K562 (cell line): ENCODE data around the gene SH3BP5. TPM values are rescaled to one million over a fixed set of nuclear protein-coding genes. Genes with fewer than 3 reads are reported as not detected.
A peak's percentile ranks its signal among the peaks of the same experiment; 100 is the strongest.

ENCODE experiments used
- BACH1 ChIP-seq: fragments of 200-800 bp; sonication (Bioruptor generic); IDR thresholded peaks from 2 replicates; pipeline ENCODE4 v1.6.1; 2016; ENCODE audit warnings: missing genetic modification characterization, missing compliant biosample characterization
- KDM1A ChIP-seq, 2 experiments: fragments of 450-650 bp; IDR thresholded peaks; 2 replicates each; pipeline ENCODE4 v1.6.1; 2016; ENCODE audit warnings: mild to moderate bottlenecking in 2 of 2
- TCF7L2 ChIP-seq: fragments of 150-350 bp; IDR thresholded peaks from 2 replicates; pipeline ENCODE4 v1.6.1; 2016; ENCODE audit warnings: low read depth, mild to moderate bottlenecking, low read length, moderate library complexity
- polyA plus RNA-seq, 8 experiments: library from polyadenylated mRNA; depleted of rRNA in 4 of 8; stranded (reverse) in 5 of 8; unstranded in 3 of 8; fragments of >200 nt; fragmentation: Nextera tagmentation in 2 of 8; fragmentation: Illumina TruSeq in 1 of 8; extraction: Ambion mirVana in 2 of 8; extraction: Trizol in 1 of 8; gene quantifications; 2 replicates each; pipeline versions ENCODE4 v1.2.1 to v1.2.3, GENCODE V29; 2011 to 2014; ENCODE audit warnings: inconsistent platforms in 1 of 8, missing spikeins in 1 of 8
- total RNA-seq, 7 experiments: library from RNA; depleted of rRNA in 6 of 7; stranded (reverse); fragments of >200 nt in 6 of 7; fragmentation: Illumina TruSeq in 2 of 7; extraction: Trizol in 2 of 7; gene quantifications; 2 replicates each; pipeline versions ENCODE4 v1.2.1 to v1.2.3, GENCODE V29; 2011 to 2021; ENCODE audit warnings: low replicate concordance in 1 of 7
- TF ChIP-seq, protein P1 (sequence below): sonication (generic); formaldehyde crosslinking; IDR thresholded peaks from 2 replicates; pipeline ENCODE4 v1.8.0; 2022; ENCODE audit warnings: mild to moderate bottlenecking, missing genetic modification reagents
- TF ChIP-seq, protein P2 (sequence below), 2 experiments: fragments of 450-650 bp in 1 of 2; sonication (generic) in 1 of 2; formaldehyde crosslinking in 1 of 2; IDR thresholded peaks in 1 of 2; conservative IDR thresholded peaks in 1 of 2; 2 replicates each; pipeline versions ENCODE4 v1.6.1 to v1.8.1; 2016 to 2023; ENCODE audit warnings: mild to moderate bottlenecking in 2 of 2, moderate library complexity in 2 of 2, inconsistent platforms in 1 of 2, missing genetic modification reagents in 1 of 2

Gene SH3BP5
- total and polyA plus RNA-seq, 9 of the 15 experiments (the other 6 are each of a cell fraction or from before 2014, with no cell fraction given), result 2.9 to 29.0 (median 14.9) TPM

DNA sequence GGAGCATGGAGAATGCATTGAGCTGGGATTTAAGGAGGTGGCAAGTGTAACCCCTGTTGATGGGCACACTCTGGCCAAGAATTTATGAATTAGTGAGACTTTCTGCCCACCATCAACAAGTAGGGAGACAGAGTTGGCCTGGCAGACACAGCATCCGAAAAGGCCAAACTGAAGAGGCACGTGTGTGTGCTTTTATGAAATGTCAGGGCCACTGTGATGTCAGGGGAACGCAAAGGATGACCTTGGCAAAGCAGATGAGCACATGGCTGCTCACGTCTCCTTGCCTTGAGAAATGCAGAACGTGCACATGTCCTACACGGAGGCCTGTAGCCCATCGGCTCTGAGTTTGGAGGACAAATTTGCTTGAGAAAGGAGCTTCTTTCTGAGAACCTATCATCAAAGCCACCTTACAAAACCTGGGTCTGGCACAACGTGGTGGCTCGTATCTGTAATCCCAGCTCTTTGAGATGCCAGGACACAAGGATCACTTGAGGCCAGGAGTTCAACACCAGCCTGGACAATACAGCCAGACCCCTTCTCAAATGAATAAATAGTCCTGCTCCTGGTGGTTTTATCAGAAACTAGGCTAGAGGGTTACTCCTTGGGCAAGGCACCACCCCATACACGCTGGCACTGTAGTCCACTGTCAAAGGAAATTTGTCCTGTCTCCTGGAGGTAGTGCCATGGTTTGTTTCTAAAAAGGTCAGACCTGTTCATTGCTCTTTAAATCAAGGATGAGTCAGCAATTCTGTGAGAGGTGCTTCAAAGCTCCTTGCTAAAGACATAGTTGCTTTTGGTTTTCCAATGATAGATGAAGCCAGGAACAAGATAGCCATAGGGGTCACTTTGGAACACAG, 941 bp upstream of the SH3BP5 start (continued):
- TF ChIP-seq BACH1 (peak; percentile 97), TCF7L2 (no peak), KDM1A (IDR thresholded peaks at IDR 0.05) (peak in 1 of 2 experiments; percentile 66; a peak in 2 of 4 replicates)
- TF ChIP-seq, protein P1, sequence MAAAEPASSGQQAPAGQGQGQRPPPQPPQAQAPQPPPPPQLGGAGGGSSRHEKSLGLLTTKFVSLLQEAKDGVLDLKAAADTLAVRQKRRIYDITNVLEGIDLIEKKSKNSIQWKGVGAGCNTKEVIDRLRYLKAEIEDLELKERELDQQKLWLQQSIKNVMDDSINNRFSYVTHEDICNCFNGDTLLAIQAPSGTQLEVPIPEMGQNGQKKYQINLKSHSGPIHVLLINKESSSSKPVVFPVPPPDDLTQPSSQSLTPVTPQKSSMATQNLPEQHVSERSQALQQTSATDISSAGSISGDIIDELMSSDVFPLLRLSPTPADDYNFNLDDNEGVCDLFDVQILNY (CRISPR knock-in tag), result peak; percentile 81; the same call in 1 of the 2 replicates
- TF ChIP-seq, protein P2, sequence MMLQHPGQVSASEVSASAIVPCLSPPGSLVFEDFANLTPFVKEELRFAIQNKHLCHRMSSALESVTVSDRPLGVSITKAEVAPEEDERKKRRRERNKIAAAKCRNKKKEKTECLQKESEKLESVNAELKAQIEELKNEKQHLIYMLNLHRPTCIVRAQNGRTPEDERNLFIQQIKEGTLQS (IDR thresholded peaks at IDR 0.05), result peak; percentile 28; the same call in 1 of the 2 replicates
- TF ChIP-seq, protein P2 (CRISPR knock-in tag; conservative IDR thresholded peaks at IDR 0.05), result no peak
